Measurements from ENCODE around the gene HPCAL1. TPM values are rescaled to one million over a fixed set of nuclear protein-coding genes. Genes with fewer than 3 reads are reported as not detected.

Gene HPCAL1
- total and polyA plus RNA-seq, 2 experiments from 2014 or later, result 58.9 to 65.4 TPM

DNA sequence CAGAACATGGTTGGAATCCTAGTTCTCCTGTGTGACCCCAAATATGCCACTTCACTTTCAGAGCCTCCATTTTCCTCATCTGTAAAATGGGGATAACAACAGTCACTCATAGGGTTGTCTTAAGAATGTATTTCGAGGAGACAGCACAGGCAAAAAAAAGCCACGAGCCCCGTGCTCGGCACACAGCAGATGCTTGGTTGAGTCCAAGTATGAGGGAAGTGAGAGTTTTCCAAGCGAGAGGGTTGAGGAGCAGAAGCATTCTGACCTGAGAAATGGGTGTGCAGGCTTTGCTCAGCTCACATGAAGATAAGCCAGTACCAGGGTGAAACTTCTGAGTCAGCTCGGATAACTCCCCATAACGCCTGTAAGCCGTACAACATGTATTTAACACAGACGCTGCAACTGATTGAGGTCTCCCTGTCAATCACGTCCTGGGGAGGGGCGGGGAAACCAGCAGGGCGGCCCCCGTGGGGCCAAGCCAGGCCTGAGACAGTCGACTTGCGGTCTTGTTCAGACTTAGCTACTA is 168.4 kb downstream of the HPCAL1 start:
- Histone ChIP-seq H2AFZ (no peak overlapping the region), H3K9me3 (ENCODE audit: low read depth) (no peaks in the 10 kb centered on the region), H3K9ac (no peak overlapping the region), H4K20me1 (ENCODE audit: insufficient read depth) (no peaks in the 10 kb centered on the region), H3K4me2 (ENCODE audit: unreplicated experiment) (no peak overlapping the region), H3F3A (ENCODE audit: insufficient read depth) (no peaks in the 10 kb centered on the region), H3K27ac (no peak overlapping the region), H3K4me1 (ENCODE audit: insufficient read depth) (no peaks in the 10 kb centered on the region), H3K79me2 (ENCODE audit: insufficient read depth) (no peaks in the 10 kb centered on the region), H3K4me3 (no peak overlapping the region), H3K36me3 (ENCODE audit: low read depth) (no peaks in the 10 kb centered on the region), H3K27me3 (replicated peaks; ENCODE audit: insufficient read depth) (peaks cover 3% of the 10 kb centered on the region; the same call in 1 of the 2 replicates), H3K9me2 (ENCODE audit: insufficient read depth) (no peaks in the 10 kb centered on the region)
- WGBS, 2 experiments (ENCODE audit: low coverage in 1 of 2, low lambda C conversion rate in 2 of 2, missing lambda C conversion rate in 2 of 2), result 52 to 58% methylated on average over 15 of the region's 15 CpGs
- no peak for DNase-seq
- in situ Hi-C loops (cut with MboI), result no loop called here
- TF ChIP-seq EZH2 (IDR thresholded peaks at IDR 0.05; ENCODE audit: insufficient read depth, poor library complexity, severe bottlenecking) (no peak), EZH2phosphoT487 (IDR thresholded peaks at IDR 0.05; ENCODE audit: insufficient read depth, low read depth) (no peak)

DNA sequence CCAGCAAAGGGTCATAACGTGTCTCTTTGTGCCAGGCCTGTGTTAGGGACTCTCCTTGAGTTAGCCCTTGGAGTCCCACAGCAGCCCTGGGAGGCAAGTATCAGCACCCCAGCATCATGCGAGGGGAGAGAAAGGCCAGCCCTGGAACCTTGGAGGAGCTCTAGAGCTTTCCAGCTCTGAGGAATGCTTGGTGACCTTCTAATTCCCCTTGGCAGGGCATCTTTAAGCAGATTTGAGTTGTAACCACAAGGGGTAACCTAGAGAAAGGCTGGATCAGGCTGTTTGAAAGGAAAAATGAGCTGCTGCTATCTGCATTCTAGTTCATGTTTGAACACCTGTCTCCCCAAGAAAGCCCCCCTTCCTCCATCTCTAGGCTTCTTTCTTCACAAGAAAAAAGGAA is 169.3 kb downstream of the HPCAL1 start:
- H4K20me1 ChIP-seq (ENCODE audit: insufficient read depth), result no peaks in the 10 kb centered on the region
- no peak overlapping the region for H3K4me2 ChIP-seq (ENCODE audit: unreplicated experiment)
- no peaks in the 10 kb centered on the region for H3K9me2 ChIP-seq (ENCODE audit: insufficient read depth)
- H3K9me3 ChIP-seq (ENCODE audit: low read depth), result no peaks in the 10 kb centered on the region
- H2AFZ ChIP-seq, result no peak overlapping the region
- no peak for DNase-seq
- no peak overlapping the region for H3K9ac ChIP-seq
- no peak overlapping the region for H3K4me3 ChIP-seq
- no peaks in the 10 kb centered on the region for H3K4me1 ChIP-seq (ENCODE audit: insufficient read depth)
- in situ Hi-C loops (cut with MboI), result no loop called here
- H3F3A ChIP-seq (ENCODE audit: insufficient read depth), result no peaks in the 10 kb centered on the region
- no peak overlapping the region for H3K27ac ChIP-seq
- no peaks in the 10 kb centered on the region for H3K36me3 ChIP-seq (ENCODE audit: low read depth)
- H3K79me2 ChIP-seq (ENCODE audit: insufficient read depth), result no peaks in the 10 kb centered on the region
- TF ChIP-seq EZH2 (IDR thresholded peaks at IDR 0.05; ENCODE audit: insufficient read depth, poor library complexity, severe bottlenecking) (no peak), EZH2phosphoT487 (IDR thresholded peaks at IDR 0.05; ENCODE audit: insufficient read depth, low read depth) (no peak)
- 93% methylated on average over 2 of the region's 2 CpGs for WGBS, 2 experiments (ENCODE audit: low coverage in 1 of 2, low lambda C conversion rate in 2 of 2, missing lambda C conversion rate in 2 of 2)
- peaks cover 3% of the 10 kb centered on the region; the same call in 1 of the 2 replicates for H3K27me3 ChIP-seq (replicated peaks; ENCODE audit: insufficient read depth)

DNA sequence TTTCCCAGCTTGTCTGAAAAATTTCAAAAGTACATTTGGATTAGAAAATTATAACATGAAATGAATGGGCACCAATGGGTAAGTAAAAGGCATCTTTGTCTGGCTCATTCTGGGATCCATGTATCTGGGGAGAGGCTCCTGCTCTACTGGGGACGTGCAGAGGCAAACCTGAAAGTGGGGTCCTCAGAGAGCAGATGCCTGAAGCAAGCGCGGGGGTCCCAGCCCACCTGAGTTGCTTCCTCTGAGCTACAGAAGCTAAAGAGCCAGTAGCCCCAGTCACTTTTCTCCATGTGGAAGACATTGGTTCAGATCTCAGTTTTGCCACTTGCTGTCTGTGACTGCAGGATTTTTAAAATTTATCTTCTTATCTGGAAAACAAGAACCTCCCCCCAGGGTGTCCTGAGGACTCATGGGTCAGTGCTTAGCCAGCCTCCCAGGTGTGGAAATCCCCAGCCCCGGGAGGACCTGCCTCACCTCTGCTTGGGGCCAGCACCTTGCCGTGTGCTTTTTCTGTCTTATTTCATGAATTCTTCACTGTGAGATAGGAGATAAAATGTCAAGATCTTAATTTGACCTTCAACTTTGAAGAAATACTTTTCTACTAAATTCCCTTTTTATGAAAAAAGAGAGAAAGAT is 170.5 kb downstream of the HPCAL1 start:
- WGBS, 2 experiments (ENCODE audit: low coverage in 1 of 2, low lambda C conversion rate in 2 of 2, missing lambda C conversion rate in 2 of 2), result 51 to 62% methylated on average over 5 of the region's 5 CpGs
- no peak overlapping the region for H3K4me3 ChIP-seq
- H3K27ac ChIP-seq, result no peak overlapping the region
- H3F3A ChIP-seq (ENCODE audit: insufficient read depth), result no peaks in the 10 kb centered on the region
- H3K9me3 ChIP-seq (ENCODE audit: low read depth), result no peaks in the 10 kb centered on the region
- no peak overlapping the region for H3K9ac ChIP-seq
- H3K4me1 ChIP-seq (ENCODE audit: insufficient read depth), result no peaks in the 10 kb centered on the region
- H2AFZ ChIP-seq, result no peak overlapping the region
- peaks cover 3% of the 10 kb centered on the region; the same call in 1 of the 2 replicates for H3K27me3 ChIP-seq (replicated peaks; ENCODE audit: insufficient read depth)
- no peaks in the 10 kb centered on the region for H4K20me1 ChIP-seq (ENCODE audit: insufficient read depth)
- no peaks in the 10 kb centered on the region for H3K36me3 ChIP-seq (ENCODE audit: low read depth)
- no peaks in the 10 kb centered on the region for H3K9me2 ChIP-seq (ENCODE audit: insufficient read depth)
- H3K4me2 ChIP-seq (ENCODE audit: unreplicated experiment), result no peak overlapping the region
- in situ Hi-C loops (cut with MboI), result no loop called here
- TF ChIP-seq EZH2 (IDR thresholded peaks at IDR 0.05; ENCODE audit: insufficient read depth, poor library complexity, severe bottlenecking) (no peak), EZH2phosphoT487 (IDR thresholded peaks at IDR 0.05; ENCODE audit: insufficient read depth, low read depth) (no peak)
- no peak for DNase-seq
- H3K79me2 ChIP-seq (ENCODE audit: insufficient read depth), result no peaks in the 10 kb centered on the region

DNA sequence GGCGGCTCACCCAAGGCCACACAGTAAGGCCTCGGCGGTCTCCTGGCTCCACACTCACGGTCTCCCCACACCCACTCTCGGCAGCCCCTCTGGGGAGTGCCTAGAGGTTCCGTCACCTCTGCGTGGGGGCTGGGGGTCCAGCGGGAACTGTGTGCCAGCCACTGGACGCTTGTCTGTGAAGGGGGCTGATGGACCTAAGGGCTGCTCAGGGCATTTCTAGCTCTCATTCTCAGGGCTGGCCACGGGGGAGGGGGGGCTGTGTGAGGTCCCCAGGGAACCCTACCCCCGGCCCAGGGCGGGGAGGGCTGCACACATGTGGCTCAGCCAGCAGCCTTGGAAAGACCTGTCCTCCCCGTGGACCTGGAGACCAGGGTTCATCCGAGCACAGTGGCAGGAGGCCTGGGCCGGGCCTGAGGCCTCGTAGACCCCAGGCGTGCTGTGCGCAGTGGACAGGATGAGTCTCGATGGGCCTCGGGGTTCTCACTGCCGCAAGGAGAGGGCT is 172.6 kb downstream of the HPCAL1 start:
- H2AFZ ChIP-seq, result no peak overlapping the region
- DNase-seq, result no peak
- no peak overlapping the region for H3K4me3 ChIP-seq
- no peaks in the 10 kb centered on the region for H3K36me3 ChIP-seq (ENCODE audit: low read depth)
- H3K79me2 ChIP-seq (ENCODE audit: insufficient read depth), result no peaks in the 10 kb centered on the region
- no peaks in the 10 kb centered on the region for H3K27me3 ChIP-seq (replicated peaks; ENCODE audit: insufficient read depth)
- H3K27ac ChIP-seq, result no peak overlapping the region
- no peaks in the 10 kb centered on the region for H3K9me3 ChIP-seq (ENCODE audit: low read depth)
- H3K4me2 ChIP-seq (ENCODE audit: unreplicated experiment), result no peak overlapping the region
- 77% methylated on average over 19 to 21 of the region's 21 CpGs for WGBS, 2 experiments (ENCODE audit: low coverage in 1 of 2, low lambda C conversion rate in 2 of 2, missing lambda C conversion rate in 2 of 2)
- in situ Hi-C loops (cut with MboI), result no loop called here
- no peak for TF ChIP-seq EZH2phosphoT487 (IDR thresholded peaks at IDR 0.05; ENCODE audit: insufficient read depth, low read depth)
- no peak for TF ChIP-seq EZH2 (IDR thresholded peaks at IDR 0.05; ENCODE audit: insufficient read depth, poor library complexity, severe bottlenecking)
- H3K9ac ChIP-seq, result no peak overlapping the region
- H3F3A ChIP-seq (ENCODE audit: insufficient read depth), result no peaks in the 10 kb centered on the region
- H3K4me1 ChIP-seq (ENCODE audit: insufficient read depth), result no peaks in the 10 kb centered on the region
- H4K20me1 ChIP-seq (ENCODE audit: insufficient read depth), result no peaks in the 10 kb centered on the region
- H3K9me2 ChIP-seq (ENCODE audit: insufficient read depth), result no peaks in the 10 kb centered on the region
